HG02763 (cell line): ENCODE data around the gene NELFA.

Experiments used
- ATAC-seq: cut with Tn5 transposase; IDR thresholded peaks from one replicate; pipeline ENCODE4 v1.9.1; 2021; ENCODE audit warnings: mild to moderate bottlenecking, moderate library complexity; ENCODE audit not compliant: unreplicated experiment

The NELFA gene

DNA sequence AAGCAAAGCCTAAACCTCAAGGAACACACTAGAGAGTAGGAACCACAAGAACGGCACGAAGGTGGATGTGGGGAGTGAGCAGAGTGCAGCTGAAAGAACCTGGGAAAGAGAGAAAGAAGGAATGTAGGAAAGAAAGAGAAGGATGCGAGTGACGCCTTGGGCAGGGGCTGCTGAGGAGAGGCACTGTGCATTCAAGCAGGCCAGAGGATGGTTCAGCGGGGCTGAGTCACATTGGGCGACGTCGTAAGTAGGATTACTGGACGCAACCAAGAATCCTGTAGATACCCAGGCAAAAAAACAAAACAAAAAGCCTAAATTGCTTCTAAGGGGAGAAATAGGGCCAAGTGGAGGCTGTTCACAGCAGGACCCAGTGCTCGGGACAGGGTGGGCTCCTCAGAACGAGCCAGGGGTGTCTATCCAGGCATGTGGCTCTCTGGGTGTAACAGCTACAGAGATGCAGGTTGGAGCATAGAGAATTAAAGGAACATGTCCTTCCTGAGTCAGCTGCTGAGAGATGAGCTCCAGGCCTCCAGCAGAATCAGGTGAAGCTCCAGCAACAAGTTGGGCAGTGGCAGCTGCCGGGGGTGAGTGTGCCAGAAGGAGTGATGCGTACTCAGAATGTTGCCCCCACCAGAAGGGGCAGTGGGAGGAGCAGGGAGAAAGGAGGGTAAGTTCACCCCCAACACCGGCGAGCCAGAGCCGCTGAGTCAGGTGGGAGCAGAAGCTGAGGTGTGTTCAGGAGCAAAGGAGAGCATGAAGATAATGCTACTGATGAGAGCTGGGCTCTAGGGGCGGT, 38.6 kb downstream of the NELFA start:
- no peak for ATAC-seq

- ATAC-seq: no peak
Observed at GRCh38 chr4:1968686-1969295, 40.0 kb downstream of the NELFA start.

DNA sequence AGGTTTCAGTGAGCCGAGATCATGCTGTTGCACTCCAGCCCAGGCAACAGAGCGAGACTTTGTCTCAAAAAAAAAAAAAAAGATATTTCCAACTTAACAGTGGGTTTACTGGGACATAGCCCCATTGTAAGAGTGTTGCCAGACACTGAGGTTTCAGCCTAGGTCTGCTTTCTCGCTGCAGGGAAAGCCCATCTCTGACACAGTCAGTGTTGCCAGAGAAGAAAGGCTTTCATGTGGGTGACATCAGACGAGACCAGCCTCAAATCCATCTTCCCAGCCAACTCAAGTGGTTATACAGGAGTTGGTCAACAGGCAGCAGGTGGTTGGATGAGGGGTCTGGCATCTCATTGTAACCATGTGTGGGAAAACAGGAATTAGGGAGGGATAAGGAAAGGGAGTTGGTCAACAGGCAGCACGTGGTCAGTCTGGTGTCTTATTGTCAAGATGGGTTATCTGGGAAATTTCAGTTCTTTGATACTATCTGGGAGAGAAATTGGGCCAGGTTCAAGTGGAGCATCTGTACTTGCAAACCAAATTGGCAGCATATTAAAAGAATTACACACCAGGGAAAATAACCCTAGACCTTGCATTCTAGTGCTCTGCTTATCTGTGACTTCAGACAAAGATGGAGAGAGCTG, 41.1 kb downstream of the NELFA start:
- no peak for ATAC-seq

GRCh38 chr4:1964971-1965370, 43.8 kb downstream of the NELFA start:
- no peak for ATAC-seq

- no peak for ATAC-seq
Observed at GRCh38 chr4:1964443-1964842, 44.3 kb downstream of the NELFA start.

DNA sequence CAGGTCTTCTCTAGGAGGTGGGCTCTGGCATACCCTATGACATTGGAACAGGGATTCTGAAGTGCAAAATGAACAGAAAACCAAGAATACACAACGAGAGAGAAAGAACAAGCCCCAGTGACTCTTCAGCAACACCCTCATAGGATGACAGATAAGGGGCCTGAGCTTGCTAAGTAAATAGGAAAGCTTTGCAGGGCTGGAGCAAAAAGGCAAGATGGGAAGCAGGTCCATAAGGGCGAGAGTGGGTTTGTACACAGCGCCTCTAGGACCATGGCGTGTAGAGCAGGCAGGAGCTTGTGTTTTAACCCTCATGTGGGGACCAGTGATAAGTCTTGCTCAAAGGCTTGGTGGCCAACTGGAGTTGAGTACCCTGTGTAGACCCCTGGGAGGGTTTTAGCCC, 45.8 kb downstream of the NELFA start:
- no peak for ATAC-seq

DNA sequence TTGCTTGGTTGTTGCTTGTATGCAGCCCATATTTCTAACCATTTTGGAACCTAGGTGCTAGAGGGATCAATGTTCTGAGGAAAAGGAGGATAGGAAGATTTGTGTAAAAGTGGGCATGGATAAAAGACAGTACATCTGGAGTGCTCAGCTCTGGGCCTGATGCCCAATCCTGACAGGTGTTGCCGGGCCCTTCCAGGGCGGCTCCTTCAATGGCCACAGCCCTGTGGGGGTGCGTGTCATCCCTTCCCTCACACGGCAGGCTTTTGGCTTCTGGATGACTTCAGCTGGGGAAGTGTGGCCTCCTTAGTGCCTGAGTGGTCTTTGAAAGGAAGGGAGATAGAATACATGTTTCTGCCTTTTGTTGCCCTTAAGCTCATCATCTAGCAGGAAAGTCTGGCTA, 47.2 kb downstream of the NELFA start:
- ATAC-seq: no peak

GRCh38 chr4:1961038-1961437, 47.7 kb downstream of the NELFA start:
- no peak for ATAC-seq

- ATAC-seq: no peak
Observed at GRCh38 chr4:1960170-1960825, 48.5 kb downstream of the NELFA start.

DNA sequence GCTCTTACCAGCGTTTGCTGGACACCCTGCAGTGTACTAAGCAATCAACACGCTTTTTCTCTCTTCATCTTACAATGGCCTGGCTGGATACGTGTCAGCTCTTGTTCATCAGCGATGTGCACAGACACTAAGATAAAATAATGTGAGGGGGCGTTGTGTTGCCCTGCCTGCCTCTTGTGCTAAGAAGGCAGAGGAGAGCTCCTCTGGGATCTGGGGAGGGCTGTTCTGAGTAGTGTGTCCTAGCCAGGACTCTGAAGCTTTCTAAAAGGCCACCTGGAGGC, 49.7 kb downstream of the NELFA start:
- no peak for ATAC-seq

GRCh38 chr4:1958276-1959103, 50.3 kb downstream of the NELFA start:
- ATAC-seq: no peak

- no peak for ATAC-seq
Observed at GRCh38 chr4:1956631-1957030, 52.1 kb downstream of the NELFA start.

- ATAC-seq: no peak
Observed at GRCh38 chr4:1953335-1953734, 55.4 kb downstream of the NELFA start.

GRCh38 chr4:1952719-1953118, 56.1 kb downstream of the NELFA start:
- no peak for ATAC-seq

DNA sequence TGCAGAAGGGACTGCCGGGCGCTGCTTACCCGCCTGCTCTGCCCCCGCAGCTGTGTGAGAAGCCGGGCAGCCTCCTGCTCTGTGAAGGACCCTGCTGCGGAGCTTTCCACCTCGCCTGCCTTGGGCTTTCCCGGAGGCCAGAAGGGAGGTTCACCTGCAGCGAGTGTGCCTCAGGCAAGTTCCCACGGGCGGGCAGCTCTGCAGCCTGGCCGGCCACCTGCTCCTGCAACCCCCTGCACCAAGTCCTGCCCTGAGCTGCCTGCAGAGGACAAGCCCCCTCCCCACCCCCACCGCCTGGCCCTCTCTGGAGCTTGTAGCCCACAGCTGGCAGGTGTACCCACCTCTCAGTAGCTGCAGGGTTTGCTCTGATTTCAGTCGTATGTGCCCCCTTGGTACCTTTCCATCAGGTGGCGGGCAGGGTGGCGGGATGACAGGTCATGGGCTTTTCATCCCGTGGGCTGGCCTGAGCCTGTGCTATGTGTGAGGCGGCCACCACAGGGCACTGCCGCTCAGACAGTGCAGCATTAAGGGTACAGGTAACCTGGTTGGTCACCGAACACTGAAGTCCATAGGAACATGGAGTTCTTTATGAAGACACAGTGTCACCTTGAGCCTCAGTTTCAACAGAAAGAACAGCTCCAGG, 56.6 kb downstream of the NELFA start:
- no peak for ATAC-seq

DNA sequence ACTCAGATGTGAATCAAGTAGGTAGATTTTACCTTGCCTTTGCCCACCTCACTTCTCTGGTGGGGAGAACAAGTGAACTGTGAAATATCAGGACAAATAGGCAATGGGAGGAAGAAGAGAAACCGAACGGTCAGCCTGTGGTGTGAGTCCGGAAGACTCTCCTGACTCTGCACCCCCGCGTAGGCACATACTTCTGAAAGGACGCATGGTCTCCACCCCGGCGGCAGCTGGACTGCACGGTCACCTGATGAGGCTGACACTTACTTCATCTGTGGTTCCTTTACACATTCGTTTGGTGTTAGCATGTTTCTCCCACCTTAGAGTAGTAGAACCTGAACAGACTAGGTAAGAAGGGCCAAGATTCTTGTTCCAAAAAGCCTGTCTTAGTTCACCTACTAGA, 58.4 kb downstream of the NELFA start:
- ATAC-seq: no peak

DNA sequence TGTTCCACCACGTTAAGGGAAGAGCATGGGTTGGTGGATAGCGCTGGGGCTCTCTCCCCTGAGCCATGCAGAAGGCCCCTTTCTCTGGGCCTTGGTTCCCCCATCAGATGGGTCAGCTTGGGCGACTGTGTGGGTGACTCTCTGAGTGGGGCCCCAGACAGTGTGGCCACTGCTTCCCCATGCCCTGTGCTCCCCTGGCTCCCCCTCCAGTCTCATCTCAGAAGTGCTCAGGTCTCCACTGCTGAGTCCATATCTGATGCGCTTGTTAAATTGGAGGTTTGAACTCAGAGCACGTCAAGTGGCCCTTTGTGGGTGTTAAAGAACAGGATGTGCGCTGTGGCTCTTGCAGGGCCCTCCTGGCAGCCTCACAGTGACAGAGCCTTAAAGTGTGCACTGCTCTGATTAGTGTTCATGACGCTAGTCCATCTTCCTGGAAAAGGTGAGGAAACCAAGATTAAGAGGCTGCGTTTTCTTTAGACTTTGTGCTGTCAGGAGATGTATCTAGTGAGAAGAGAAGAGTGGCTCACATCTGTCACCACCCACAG, 59.8 kb downstream of the NELFA start:
- no peak for ATAC-seq

DNA sequence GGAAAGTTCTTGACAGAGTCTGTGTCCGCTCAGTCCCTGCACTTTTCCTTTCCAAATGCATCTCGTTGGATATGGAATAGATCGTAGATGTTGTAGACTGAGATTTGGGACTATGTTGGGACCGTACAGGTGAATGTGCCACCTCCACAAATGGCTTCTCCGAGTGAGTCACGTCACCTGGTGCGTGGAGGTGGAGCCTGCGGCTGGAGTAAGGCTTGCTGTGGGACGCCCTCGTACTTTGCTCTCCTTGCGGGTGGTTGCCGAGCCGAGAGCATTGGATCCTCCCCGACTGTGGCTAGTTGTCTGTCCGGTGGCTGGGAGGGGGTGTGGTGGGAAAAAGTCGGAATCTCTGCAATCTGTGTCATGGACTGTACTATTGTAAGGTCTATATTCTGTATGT, 60.5 kb downstream of the NELFA start:
- ATAC-seq: no peak

DNA sequence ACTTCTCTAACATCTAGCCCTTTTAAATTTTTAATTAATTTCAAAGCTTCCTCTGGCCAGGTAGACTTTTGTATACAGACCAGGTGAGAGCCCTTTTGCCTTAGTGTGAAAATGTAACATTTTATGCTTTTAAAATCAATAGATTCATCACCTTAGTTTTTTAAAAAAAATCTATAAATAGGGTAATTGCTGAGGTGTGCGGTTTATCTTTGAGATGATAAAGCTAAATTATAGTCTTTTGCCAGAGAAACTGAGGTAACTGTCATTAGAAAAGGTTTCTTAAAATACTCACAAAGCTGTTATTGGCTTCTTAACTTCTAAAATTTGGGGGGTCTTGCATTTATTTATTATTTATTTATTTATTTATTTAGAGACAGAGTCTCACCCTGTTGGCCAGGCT, 62.9 kb downstream of the NELFA start:
- ATAC-seq: no peak

GRCh38 chr4:1945124-1945895, 63.5 kb downstream of the NELFA start:
- ATAC-seq: no peak
